Kidney capillary endothelial cell (primary cell): Measurements from ENCODE around the gene OLFM1.

Source experiments
- DNase-seq: peaks from one replicate; pipeline ENCODE4 v3.0.0-alpha.2; 2018; ENCODE audit warnings: low spot score

Gene OLFM1

GRCh38 chr9:135087489-135087792 is at the start of gene OLFM1:
Gene OLFM1 (plus strand): TSS chr9:135087668. CDS start chr9:135087990, 322 bp downstream.
- peak; percentile 45 for DNase-seq

- no peak for DNase-seq
Observed at GRCh38 chr9:135038331-135038730, 49.1 kb upstream of the OLFM1 start.

- no peak for DNase-seq
Observed at GRCh38 chr9:135038826-135039225, 48.6 kb upstream of the OLFM1 start.

GRCh38 chr9:135039266-135039870 is 48.1 kb upstream of the OLFM1 start:
- DNase-seq = no peak

GRCh38 chr9:135039916-135040645 is 47.4 kb upstream of the OLFM1 start:
- DNase-seq = no peak

- DNase-seq = no peak
Observed at GRCh38 chr9:135040892-135041291, 46.6 kb upstream of the OLFM1 start.

- DNase-seq = no peak
Observed at GRCh38 chr9:135043345-135043744, 44.1 kb upstream of the OLFM1 start.

- DNase-seq = no peak
Observed at GRCh38 chr9:135045264-135045927, 42.1 kb upstream of the OLFM1 start.

GRCh38 chr9:135045928-135046738 is 41.3 kb upstream of the OLFM1 start:
- DNase-seq = no peak

GRCh38 chr9:135046739-135047350 is 40.6 kb upstream of the OLFM1 start:
- DNase-seq = no peak

GRCh38 chr9:135047521-135047920 is 39.9 kb upstream of the OLFM1 start:
- no peak for DNase-seq

GRCh38 chr9:135048046-135048757 is 39.3 kb upstream of the OLFM1 start:
- no peak for DNase-seq

- no peak for DNase-seq
Observed at GRCh38 chr9:135048758-135049444, 38.6 kb upstream of the OLFM1 start.

- no peak for DNase-seq
Observed at GRCh38 chr9:135049460-135049859, 38.0 kb upstream of the OLFM1 start.

- DNase-seq = no peak
Observed at GRCh38 chr9:135050072-135050990, 37.1 kb upstream of the OLFM1 start.

GRCh38 chr9:135051316-135052038 is 36.0 kb upstream of the OLFM1 start:
- DNase-seq = no peak

- no peak for DNase-seq
Observed at GRCh38 chr9:135053133-135053532, 34.3 kb upstream of the OLFM1 start.

- no peak for DNase-seq
Observed at GRCh38 chr9:135055181-135055580, 32.3 kb upstream of the OLFM1 start.

- DNase-seq = no peak
Observed at GRCh38 chr9:135056541-135056940, 30.9 kb upstream of the OLFM1 start.
